Measurements from ENCODE around the gene GTF2A1L. TPM values are rescaled to one million over a fixed set of nuclear protein-coding genes. Genes with fewer than 3 reads are reported as not detected.

GTF2A1L gene
- total RNA-seq, 1 donor from 2014 or later = not detected

DNA sequence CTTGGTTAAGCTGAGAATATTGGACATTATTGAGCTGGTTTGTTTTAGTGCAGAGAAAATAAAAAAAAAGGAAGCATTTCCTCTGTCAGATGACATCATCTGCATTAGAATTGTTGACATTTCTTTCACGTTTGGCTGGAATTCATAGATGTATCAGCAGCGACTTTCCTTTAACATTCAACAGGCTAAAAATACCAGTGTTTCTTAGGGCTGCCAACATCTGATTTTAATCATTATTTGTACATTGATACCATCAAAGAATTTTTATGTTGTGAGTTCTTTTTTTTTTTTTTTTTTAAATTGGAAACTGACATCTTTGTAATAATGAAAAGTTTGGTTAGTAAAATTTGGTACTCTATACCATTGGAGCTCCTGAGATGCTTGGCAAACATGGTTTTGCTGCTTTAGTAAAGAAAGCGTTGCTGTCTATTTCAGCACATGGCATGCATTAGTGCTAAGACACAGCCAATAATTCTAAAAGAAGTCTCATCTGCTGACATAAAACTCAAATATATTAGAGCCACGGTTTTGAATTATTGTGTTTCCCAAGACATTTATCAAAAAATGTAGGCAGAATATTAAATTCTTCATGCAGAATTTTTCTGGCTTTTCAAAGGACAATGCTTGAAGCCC lies 33.6 kb downstream of the GTF2A1L start:
- TF ChIP-seq, protein P1, sequence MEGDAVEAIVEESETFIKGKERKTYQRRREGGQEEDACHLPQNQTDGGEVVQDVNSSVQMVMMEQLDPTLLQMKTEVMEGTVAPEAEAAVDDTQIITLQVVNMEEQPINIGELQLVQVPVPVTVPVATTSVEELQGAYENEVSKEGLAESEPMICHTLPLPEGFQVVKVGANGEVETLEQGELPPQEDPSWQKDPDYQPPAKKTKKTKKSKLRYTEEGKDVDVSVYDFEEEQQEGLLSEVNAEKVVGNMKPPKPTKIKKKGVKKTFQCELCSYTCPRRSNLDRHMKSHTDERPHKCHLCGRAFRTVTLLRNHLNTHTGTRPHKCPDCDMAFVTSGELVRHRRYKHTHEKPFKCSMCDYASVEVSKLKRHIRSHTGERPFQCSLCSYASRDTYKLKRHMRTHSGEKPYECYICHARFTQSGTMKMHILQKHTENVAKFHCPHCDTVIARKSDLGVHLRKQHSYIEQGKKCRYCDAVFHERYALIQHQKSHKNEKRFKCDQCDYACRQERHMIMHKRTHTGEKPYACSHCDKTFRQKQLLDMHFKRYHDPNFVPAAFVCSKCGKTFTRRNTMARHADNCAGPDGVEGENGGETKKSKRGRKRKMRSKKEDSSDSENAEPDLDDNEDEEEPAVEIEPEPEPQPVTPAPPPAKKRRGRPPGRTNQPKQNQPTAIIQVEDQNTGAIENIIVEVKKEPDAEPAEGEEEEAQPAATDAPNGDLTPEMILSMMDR (IDR thresholded peaks at IDR 0.05) = no peak
- DNase-seq (no peak), ATAC-seq (ENCODE audit: low read depth) (no peak)
- Mint-ChIP-seq H3K4me1 (no peaks in the 10 kb centered on the region), H3K9me3 (no peaks in the 10 kb centered on the region), H3K27me3 (peaks cover 3% of the 10 kb centered on the region), H3K36me3 (ENCODE audit: low read depth) (no peaks in the 10 kb centered on the region), H3K4me3 (no peak overlapping the region), H3K27ac (no peak overlapping the region)
- ChIA-PET CTCF (no interaction called here), POLR2A (no interaction called here)
- intact Hi-C loops (cut with micrococcal nuclease) = no loop called here

DNA sequence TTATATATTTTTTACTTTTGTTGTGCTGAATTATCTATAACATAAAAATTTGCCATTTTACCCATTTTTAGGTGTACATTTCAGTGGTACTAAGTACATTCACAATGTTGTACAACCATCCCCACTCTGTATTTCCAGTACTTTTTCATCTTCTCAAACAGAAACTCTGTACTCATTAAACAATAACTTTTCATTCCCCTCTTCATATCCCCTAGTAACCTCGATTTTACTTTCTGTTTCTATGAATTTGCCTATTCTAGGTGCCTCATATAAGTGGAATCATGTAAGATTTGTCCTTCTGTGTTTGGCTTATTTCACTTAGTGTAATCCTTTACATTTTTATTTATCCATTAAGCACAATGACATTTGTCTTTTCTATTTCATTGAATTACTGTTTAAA lies 51.3 kb downstream of the GTF2A1L start:
- Mint-ChIP-seq H3K27me3 (peaks cover 7% of the 10 kb centered on the region), H3K9me3 (no peaks in the 10 kb centered on the region), H3K36me3 (ENCODE audit: low read depth) (no peaks in the 10 kb centered on the region), H3K4me1 (no peaks in the 10 kb centered on the region), H3K4me3 (no peak overlapping the region), H3K27ac (no peak overlapping the region)
- ChIA-PET CTCF (no interaction called here), POLR2A (no interaction called here)
- no peak for DNase-seq
- ATAC-seq (ENCODE audit: low read depth) = no peak
- TF ChIP-seq, protein P1 (IDR thresholded peaks at IDR 0.05) = no peak
- intact Hi-C loops (cut with micrococcal nuclease) = no loop called here

DNA sequence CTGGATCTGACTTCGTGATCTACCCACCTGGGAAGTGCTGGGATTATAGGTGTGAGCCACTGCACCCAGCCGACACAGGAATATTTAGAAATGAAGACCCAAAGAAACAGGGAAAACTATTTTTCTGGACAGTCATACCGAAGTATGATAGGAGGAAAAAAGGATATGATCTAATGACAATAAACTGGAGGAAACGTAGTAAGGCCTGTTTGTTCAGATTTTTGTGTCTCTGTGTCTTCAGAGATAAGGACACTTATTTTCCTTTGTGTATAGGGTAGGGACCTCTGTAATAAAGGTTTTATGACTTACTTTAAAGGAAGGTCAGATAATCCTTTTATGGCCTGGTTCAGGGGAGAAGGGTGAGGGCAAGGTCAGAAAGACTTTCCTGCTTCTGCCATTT lies 55.9 kb downstream of the GTF2A1L start:
- H3K27ac Mint-ChIP-seq = no peak overlapping the region
- POLR2A ChIA-PET = no interaction called here
- no peaks in the 10 kb centered on the region for H3K9me3 Mint-ChIP-seq
- intact Hi-C loops (cut with micrococcal nuclease) = no loop called here
- TF ChIP-seq, protein P1 (IDR thresholded peaks at IDR 0.05) = no peak
- no peaks in the 10 kb centered on the region for H3K4me1 Mint-ChIP-seq
- no peak overlapping the region for H3K4me3 Mint-ChIP-seq
- peaks cover 7% of the 10 kb centered on the region for H3K27me3 Mint-ChIP-seq
- H3K36me3 Mint-ChIP-seq (ENCODE audit: low read depth) = no peaks in the 10 kb centered on the region
- ATAC-seq (ENCODE audit: low read depth) = no peak
- CTCF ChIA-PET = no interaction called here
- DNase-seq = no peak

DNA sequence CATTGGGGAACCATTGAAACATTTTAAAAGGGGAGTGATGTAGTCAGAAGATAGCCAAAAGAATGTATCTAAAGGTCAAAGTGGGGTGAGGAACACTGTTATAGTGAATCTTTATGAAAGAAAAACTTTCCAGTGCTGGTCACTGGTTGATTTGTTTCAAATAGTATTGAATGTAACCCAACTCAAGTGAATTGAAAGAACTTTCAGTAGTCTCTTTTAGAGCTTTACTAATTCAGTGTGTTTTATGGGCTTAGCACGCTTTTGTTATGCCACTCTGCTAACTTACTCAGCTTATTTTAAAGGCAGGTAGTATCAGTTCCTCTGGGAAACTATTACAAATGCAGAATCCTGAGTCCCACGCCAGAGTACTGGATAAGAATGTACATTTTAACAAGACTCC lies 57.3 kb downstream of the GTF2A1L start:
- intact Hi-C loops (cut with micrococcal nuclease) = no loop called here
- CTCF ChIA-PET = no interaction called here
- POLR2A ChIA-PET = no interaction called here
- TF ChIP-seq, protein P1 (IDR thresholded peaks at IDR 0.05) = no peak
- DNase-seq = no peak
- Mint-ChIP-seq H3K27me3 (peaks cover 7% of the 10 kb centered on the region), H3K36me3 (ENCODE audit: low read depth) (no peaks in the 10 kb centered on the region), H3K27ac (no peak overlapping the region), H3K4me1 (no peaks in the 10 kb centered on the region), H3K9me3 (no peaks in the 10 kb centered on the region), H3K4me3 (no peak overlapping the region)
- ATAC-seq (ENCODE audit: low read depth) = no peak

DNA sequence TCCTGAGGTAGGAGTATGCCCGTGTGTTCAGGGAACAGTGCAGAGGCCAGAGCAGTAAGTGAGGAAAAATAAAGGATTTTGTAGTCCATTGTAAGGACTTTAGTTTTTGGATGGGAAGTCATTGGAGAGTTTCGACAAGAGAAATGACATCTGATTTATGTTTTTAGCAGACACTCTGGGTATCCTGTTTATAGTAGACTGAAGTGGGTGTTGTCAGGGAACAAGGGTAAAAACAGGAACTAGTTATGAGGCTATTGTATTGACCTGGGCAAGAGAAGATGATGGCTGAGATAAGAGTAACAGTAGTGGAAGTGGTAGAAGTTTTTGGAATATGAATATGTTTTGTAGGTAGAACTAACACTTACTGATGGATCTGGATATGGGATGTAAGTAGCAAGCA lies 59.8 kb downstream of the GTF2A1L start:
- H3K4me1 Mint-ChIP-seq = no peaks in the 10 kb centered on the region
- no peak overlapping the region for H3K4me3 Mint-ChIP-seq
- ATAC-seq (ENCODE audit: low read depth) (no peak), DNase-seq (no peak)
- TF ChIP-seq, protein P1 (IDR thresholded peaks at IDR 0.05) = no peak
- H3K36me3 Mint-ChIP-seq (ENCODE audit: low read depth) = no peaks in the 10 kb centered on the region
- H3K9me3 Mint-ChIP-seq = no peaks in the 10 kb centered on the region
- peaks cover 7% of the 10 kb centered on the region for H3K27me3 Mint-ChIP-seq
- ChIA-PET POLR2A (no interaction called here), CTCF (no interaction called here)
- intact Hi-C loops (cut with micrococcal nuclease) = no loop called here
- no peak overlapping the region for H3K27ac Mint-ChIP-seq
